CD1c-positive myeloid dendritic cell (primary cell): Measurements from ENCODE around the gene BPIFB3.
"Not testable (repeated sequence)": the region's sequence is repeated elsewhere in the genome, so short reads cannot be mapped to it uniquely, and the experiment has no call there.

ENCODE experiments used
- DNase-seq: peaks from one replicate; pipeline ENCODE4 v3.0.0-alpha.2; 2016; ENCODE audit errors: extremely low spot score

BPIFB3 gene

GRCh38 chr20:33027769-33028751, 25.6 kb upstream of the BPIFB3 start:
- no peak for DNase-seq

GRCh38 chr20:33028875-33029274, 24.8 kb upstream of the BPIFB3 start:
- DNase-seq, result no peak

DNA sequence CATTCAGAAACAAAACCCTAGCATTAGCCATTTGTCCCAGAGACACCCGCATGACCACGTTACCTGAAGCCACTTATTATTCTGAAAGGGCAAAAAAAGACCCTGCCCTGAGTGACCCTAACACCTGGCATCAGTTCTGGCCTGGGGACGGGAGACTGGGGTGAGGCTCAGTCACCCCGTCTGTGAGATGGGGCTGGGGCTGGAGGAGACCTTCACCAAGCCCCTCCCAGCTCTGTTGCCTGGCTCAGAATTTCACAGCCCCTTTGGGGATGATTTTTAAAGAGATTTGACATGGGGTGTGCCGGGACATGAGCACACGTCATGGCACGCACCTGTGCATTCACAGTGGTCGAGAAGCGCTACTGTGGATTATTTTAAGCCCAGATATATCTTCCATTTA, 23.6 kb upstream of the BPIFB3 start:
- no peak for DNase-seq

DNA sequence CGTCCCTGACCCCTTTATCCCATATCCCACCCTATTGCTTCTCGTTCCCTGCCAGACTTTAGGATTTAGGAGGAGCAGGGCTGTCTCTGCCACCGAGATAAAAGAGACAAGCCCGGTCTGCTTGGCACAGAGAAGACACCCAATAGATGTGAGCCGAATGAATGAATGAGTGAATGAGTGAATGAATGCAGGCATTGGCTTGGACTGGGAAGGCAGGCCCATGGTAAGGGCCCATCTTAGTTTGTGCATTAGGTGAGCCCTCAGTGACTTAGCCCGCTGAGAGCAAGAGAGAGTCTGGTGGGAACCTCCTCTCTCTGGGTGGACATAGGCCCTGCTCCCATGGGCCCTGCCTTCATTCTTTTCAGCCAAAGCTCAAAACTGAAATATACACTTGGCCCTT, 23.1 kb upstream of the BPIFB3 start:
- DNase-seq, result no peak

- DNase-seq, result no peak
Observed at GRCh38 chr20:33031531-33031930, 22.2 kb upstream of the BPIFB3 start, which contains the start of gene BPIFB6. Gene BPIFB6, plus strand, starts transcription at chr20:33031648. Its CDS starts 0 bp downstream, at chr20:33031648.

DNA sequence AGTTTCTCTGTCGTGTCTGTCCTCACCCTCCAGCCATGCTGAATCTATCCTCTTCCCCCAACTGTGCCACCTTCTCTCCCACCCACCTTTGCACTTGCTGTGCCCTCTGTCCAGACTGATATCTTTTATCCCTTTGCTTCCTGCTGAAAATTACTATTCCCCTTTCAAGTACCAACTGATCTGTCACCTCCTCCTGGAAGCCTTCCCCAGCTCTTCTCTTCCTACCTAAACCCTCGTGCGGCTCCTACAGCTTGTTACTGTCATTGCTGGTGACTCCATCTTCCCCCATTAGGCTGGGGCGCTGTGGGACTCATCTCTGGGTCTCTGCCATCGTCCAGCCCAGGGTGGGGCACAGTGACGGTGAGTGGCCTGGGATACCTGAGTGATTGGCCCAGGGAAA, 21.1 kb upstream of the BPIFB3 start:
- DNase-seq, result no peak

DNA sequence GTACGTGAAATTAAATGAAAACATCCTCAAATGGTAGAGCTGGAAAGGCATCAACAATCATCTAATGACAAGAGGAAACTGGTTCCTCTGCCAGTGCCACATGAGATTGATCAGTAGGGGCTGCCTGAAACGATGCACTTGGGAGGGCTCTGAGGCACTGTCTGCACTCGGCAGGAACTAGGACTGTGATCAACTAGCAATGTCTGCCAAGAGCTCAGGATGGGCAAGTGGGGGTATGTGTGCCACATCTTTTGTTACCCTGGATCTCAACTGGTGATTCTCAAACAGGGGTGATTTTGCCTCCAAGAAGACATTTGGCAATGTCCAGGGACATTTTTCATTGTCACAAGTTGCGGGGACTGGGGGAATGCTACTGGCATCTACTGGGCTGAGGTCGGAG, 20.3 kb upstream of the BPIFB3 start:
- no peak for DNase-seq

DNA sequence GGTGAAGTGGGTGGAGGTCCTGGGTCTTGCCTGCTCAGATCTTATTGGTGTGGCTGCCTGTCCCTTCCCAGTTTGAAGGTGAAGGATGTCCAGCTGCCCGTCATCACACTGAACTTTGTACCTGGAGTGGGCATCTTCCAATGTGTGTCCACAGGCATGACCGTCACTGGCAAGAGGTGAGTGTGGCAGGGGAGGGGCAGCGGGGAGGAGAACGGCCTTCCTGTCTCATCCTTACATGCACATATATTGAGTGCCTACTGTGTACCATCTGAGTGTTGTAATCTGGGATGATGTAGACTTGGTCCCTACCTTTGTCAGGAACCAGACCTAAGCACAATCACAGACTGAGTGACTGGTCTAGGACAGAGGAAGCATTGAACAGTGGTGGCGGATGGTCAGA, 19.6 kb upstream of the BPIFB3 start:
- no peak for DNase-seq

DNA sequence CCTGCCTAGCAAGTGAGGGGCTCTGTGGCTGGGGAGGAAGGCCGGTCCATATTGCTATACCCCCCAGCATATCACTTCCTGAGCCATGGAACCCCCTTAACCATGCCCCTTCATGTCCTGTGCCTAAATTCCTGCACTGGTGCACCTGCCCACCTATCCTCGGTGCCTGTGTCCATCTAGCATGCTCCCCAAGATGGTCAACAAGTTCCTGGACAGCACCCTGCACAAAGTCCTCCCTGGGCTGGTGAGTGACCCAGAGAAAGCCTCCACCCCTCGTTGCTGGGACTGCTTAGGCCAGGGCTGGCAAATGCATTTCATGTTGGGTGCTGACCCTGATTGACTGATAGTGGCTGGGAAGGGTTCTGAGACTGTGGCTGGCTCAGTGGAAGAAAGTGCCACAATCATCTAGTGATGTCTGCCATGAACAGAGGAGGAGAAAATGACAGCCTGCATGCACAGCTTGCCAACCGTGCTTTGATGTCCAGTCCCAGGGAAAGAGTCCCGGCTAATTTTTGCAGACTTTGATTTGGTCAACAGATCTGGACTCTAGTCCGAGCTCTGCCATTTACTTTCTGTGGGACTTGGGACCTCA, 18.7 kb upstream of the BPIFB3 start:
- no peak for DNase-seq

GRCh38 chr20:33037456-33037855, 16.2 kb upstream of the BPIFB3 start:
- no peak for DNase-seq

DNA sequence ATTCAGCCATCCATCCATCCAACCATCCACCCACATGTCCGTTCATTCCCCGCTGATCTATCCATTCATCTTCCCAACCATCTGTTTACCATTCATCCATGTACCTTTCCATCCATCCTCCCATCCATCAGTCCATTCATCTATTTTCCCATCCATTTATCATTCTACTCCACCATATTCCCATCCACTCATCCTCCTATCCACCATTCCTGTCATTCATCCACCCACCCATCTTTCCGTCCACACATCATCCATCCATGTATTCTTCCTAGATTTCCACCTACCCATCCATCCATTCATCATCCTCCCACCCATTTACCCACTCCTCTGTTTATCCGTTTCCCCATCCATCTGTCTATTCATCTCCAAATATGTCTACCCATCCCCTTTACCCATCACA, 15.5 kb upstream of the BPIFB3 start:
- DNase-seq, result no peak

GRCh38 chr20:33042430-33042829, 11.3 kb upstream of the BPIFB3 start:
- DNase-seq, result no peak

DNA sequence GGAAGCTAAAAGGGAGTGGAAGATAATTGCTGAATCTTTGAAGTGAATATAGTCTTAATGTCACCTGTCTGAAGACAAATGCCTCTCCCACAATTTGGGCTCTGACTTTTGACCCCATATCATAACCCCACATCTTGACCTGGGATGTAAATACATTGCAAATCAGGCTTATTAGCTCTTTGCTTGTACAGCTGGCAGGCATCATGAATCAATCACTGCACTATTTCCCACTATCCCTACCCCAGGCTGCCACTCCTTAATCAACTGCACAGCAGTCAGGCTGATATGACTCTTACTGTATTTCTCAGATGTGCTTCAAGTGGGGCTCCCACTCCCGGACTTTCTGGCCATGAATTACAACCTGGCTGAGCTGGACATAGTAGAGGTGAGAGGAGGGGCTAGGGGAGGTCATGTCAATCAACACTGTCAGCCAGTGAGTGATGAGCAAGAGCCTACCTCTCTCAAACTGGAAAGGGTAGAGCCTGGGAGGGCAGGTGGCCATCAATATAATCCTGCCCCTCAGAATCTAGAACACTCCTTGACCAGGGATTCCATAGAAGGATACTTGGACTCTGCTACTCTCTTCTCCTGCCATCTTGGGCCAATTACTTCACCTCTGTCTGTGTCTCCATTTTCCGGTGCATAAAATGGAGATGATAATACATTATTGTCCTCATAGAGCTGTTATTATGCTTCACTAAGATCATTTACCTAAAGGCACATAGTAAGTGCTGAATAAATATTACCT, 10.5 kb upstream of the BPIFB3 start:
- no peak for DNase-seq

DNA sequence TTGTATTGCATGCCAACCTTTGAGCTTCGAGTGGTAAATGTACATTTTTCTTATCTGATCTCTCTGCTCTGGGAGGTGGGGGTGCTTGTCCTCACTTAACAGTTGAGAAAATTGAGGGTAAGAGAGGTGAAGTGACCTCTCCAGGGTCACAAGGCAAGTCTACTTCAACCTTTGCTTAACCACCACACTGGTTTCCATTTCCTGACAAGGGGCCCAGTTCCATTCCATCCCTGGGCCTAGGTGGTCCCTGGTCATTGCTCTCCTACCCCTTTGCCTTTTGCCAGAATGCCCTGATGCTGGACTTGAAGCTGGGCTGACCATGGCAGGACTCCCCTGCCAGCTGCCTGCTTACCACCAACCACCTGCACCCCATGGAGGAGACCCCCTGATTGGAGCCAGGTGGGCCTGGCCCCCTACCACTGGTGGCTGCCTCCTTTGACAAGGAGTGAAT, 9.9 kb upstream of the BPIFB3 start:
- no peak for DNase-seq

DNA sequence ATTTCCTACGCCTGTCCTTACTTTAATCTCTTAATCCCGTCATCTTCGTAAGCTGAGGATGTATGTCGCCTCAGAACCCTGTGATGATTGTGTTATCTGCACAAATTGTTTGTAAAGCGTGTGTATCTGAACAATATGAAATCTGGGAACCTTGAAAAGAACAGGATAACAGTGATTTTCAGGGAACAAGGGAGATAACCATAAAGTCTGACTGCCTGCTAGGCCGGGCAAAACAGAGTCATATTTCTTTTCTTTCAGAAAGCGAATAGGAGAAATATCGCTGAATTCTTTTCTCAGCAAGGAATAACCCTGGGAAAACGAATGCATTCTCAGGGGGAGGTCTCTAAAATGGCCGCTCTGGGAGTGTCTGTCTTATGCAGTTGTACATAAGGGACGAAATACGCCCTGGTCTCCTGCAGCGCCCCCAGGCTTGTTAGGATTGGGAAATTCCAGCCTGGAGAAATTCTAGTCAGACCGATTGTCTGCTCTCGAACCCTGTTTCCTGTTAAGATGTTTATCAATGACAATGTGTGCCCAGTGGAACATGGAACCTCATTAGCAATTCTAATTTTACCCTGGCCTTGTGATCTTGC, 8.5 kb upstream of the BPIFB3 start:
- not testable (repeated sequence) for DNase-seq

- no peak for DNase-seq
Observed at GRCh38 chr20:33046412-33046811, 7.3 kb upstream of the BPIFB3 start.

DNA sequence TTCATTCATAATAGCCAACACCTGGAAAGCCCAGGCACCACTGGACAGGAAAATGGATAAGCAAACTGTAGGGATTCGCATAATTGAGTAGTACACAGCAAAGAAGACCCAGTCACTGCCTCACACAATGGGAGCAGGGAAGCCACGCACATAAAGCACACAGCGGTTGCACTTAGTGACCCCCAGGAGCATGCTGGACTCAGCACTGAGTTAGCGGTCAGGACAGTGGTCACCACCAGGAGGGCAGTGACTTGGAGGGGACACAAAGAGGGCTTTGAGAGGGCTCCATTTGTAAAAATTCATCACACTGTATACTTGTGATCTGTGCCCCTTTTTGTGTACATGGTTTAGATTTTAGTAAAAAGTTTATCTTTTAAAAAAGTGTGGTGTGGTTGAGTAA, 2.4 kb upstream of the BPIFB3 start:
- DNase-seq, result no peak

DNA sequence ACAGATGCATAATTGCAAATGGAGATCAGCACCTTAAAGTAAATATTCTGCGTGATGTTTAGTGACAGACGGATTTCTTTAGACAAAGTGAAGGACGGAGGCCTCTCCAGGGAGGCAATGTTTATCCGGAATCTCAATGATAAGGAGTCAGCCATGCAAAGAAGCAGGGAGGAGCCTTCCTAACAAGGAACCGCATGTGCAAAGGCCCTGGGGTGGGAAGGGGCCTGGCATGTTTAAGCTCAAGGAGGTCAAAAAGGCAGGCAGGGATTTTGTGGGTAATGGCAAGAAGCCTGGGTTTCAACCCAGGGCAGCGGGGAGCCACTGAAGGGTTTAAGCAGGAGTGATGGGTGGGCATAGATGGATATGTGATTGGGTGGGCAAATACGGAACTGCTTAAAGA, 678 bp downstream of the BPIFB3 start:
- DNase-seq, result no peak

- DNase-seq, result no peak
Observed at GRCh38 chr20:33054791-33055190, 1.1 kb downstream of the BPIFB3 start.

- DNase-seq, result no peak
Observed at GRCh38 chr20:33059136-33059535, 5.4 kb downstream of the BPIFB3 start.

GRCh38 chr20:33059741-33060390, 6.2 kb downstream of the BPIFB3 start:
- no peak for DNase-seq

DNA sequence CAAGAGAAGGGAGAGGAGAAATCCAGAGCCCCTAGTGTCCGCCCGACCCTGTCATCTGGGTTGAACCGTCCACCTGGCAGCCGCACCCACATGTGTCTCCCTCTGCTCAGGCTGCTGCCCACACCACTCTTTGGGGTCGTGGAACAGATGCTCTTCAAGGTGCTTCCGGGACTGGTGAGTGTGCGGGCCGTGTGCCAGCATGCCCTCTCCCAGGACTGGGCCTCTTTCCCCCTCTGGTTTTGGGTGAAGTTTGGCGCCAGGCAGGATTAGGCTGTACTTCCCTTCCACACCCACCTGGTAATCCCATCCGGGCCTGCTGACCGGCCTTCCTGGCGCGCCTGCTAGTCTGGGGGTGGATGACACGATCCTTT, 7.9 kb downstream of the BPIFB3 start:
- DNase-seq, result no peak
